K562 (cell line): ENCODE measurements around the gene SRPK1. TPM values are rescaled to one million over a fixed set of nuclear protein-coding genes. Genes with fewer than 3 reads are reported as not detected.
"Not testable (repeated sequence)": the region's sequence is repeated elsewhere in the genome, so short reads cannot be mapped to it uniquely, and the experiment has no call there.

Source experiments
- ATAC-seq: fragments of 200-7000 bp; cut with Tn5 transposase; 3 replicates; pipeline ENCODE4 v1.9.1; 2020; ENCODE audit warnings: moderate library complexity
- BruUV-seq: library from RNA; stranded (reverse); fragments of 400-500 nt; replicated peaks from 2 replicates; lab custom pipeline; 2021; lab: Mats Ljungman, UMichigan
- CTCF ChIA-PET: fragments of 300-600 bp; formaldehyde crosslinking; extraction: SDS; loops from one replicate; lab custom pipeline; 2021; ENCODE audit warnings: low intra/inter-chr PET ratio; lab: Yijun Ruan, JAX
- POLR2A ChIA-PET: fragments of 300-600, 350-650 bp; sonication (Branson Sonifier 250); formaldehyde crosslinking; extraction: SDS; loops from one replicate; lab custom pipeline; 2021; ENCODE audit warnings: antibody characterized with exemption, inconsistent platforms; lab: Yijun Ruan, JAX
- DNase-seq, 4 experiments: peaks; one replicate each; pipeline versions ENCODE4 v3.0.0 to v3.0.0-alpha.2; 2011 to 2018; ENCODE audit warnings: low spot score in 3 of 4, mixed read lengths in 3 of 4; ENCODE audit errors: extremely low read depth in 1 of 4
- FAIRE-seq: peaks from 2 replicates; lab custom pipeline; 2011; peaks lifted over from hg19 to GRCh38; lab: Jason Lieb, UNC
- H2AFZ ChIP-seq: 2 replicates; pipeline ENCODE4 v1.6.0; 2011; ENCODE audit warnings: low read depth, low read length, control low read depth, inconsistent platforms
- H3K27ac ChIP-seq: fragments of 200-600 bp; 3 replicates; pipeline ENCODE4 v1.8.0; 2011; ENCODE audit warnings: low read depth, mild to moderate bottlenecking, control low read depth, inconsistent platforms, low read length, moderate library complexity, mixed read lengths; ENCODE audit errors: extremely low read depth
- H3K27me3 ChIP-seq, 2 experiments: fragments of 300-600 bp in 1 of 2; 2 replicates in 1 of 2; 3 replicates in 1 of 2; pipeline versions ENCODE4 v1.6.0 to v1.8.0; 2011; ENCODE audit warnings: inconsistent platforms in 2 of 2, low read length in 2 of 2, mild to moderate bottlenecking in 1 of 2, mixed read lengths in 1 of 2, moderate library complexity in 1 of 2; ENCODE audit not compliant: control insufficient read depth in 2 of 2, insufficient read depth in 2 of 2
- H3K36me3 ChIP-seq: fragments of 300-600 bp; 3 replicates; pipeline ENCODE4 v1.8.0; 2011; ENCODE audit warnings: mild to moderate bottlenecking, low read length, inconsistent platforms; ENCODE audit not compliant: control insufficient read depth, insufficient read depth
- H3K4me1 ChIP-seq, 2 experiments: fragments of 200-600 bp in 1 of 2; replicated peaks in 1 of 2; 2 replicates in 1 of 2; 3 replicates in 1 of 2; pipeline versions ENCODE4 v1.5.1 to v1.8.0; 2011; ENCODE audit warnings: inconsistent platforms in 2 of 2, low read length in 2 of 2, mild to moderate bottlenecking in 1 of 2, mixed read lengths in 1 of 2, moderate library complexity in 1 of 2; ENCODE audit not compliant: control insufficient read depth in 2 of 2, insufficient read depth in 2 of 2
- H3K4me2 ChIP-seq: 2 replicates; pipeline ENCODE4 v1.6.1; 2011; ENCODE audit warnings: low read length, control low read depth, inconsistent platforms, mixed read lengths; ENCODE audit not compliant: insufficient read depth
- H3K4me3 ChIP-seq: fragments of 200-600 bp; sonication (generic), shearing (Covaris generic); 2 replicates; pipeline ENCODE4 v1.5.1; 2016; ENCODE audit warnings: control low read depth, inconsistent platforms
- H3K79me2 ChIP-seq: fragments of 200-600 bp; 3 replicates; pipeline ENCODE4 v1.8.0; 2011; ENCODE audit warnings: low read length, inconsistent platforms; ENCODE audit not compliant: control insufficient read depth, insufficient read depth
- H3K9ac ChIP-seq, 2 experiments: 2 replicates each; pipeline versions ENCODE4 v1.6.0 to v1.6.1; 2011; ENCODE audit warnings: low read depth in 2 of 2, low read length in 2 of 2, control low read depth in 1 of 2, inconsistent platforms in 1 of 2, mild to moderate bottlenecking in 1 of 2, mixed read lengths in 1 of 2; ENCODE audit not compliant: insufficient read depth in 1 of 2
- H3K9me1 ChIP-seq: one replicate; pipeline ENCODE4 v1.6.0; 2011; ENCODE audit warnings: inconsistent platforms, mild to moderate bottlenecking, low read length, moderate library complexity; ENCODE audit not compliant: control insufficient read depth, insufficient read depth
- H3K9me3 ChIP-seq: replicated peaks from 2 replicates; pipeline ENCODE4 v1.5.1; 2011; ENCODE audit warnings: low read depth, low read length, inconsistent platforms; ENCODE audit not compliant: control insufficient read depth, insufficient read depth
- H4K20me1 ChIP-seq: replicated peaks from 2 replicates; pipeline ENCODE4 v1.6.1; 2011; ENCODE audit warnings: low read length, inconsistent platforms, mixed read lengths; ENCODE audit not compliant: control insufficient read depth, insufficient read depth
- FOS ChIP-seq: IDR thresholded peaks from 3 replicates; pipeline ENCODE4 v1.6.1; 2011; ENCODE audit not compliant: insufficient read length; ENCODE audit errors: extremely low read depth
- GATAD2B ChIP-seq: fragments of 450-650 bp; IDR thresholded peaks from 2 replicates; pipeline ENCODE4 v1.6.1; 2017; ENCODE audit warnings: mild to moderate bottlenecking, borderline replicate concordance
- HIVEP1 ChIP-seq: fragments of 250-450 bp; sonication (Bioruptor Pico); IDR thresholded peaks from 2 replicates; pipeline ENCODE4 v1.4.0; 2020; ENCODE audit warnings: mild to moderate bottlenecking
- MCM7 ChIP-seq, 2 experiments: fragments of 450-650 bp; IDR thresholded peaks; 2 replicates each; pipeline ENCODE4 v1.6.1; 2016 to 2018
- NEUROD1 ChIP-seq: fragments of 150-350 bp; IDR thresholded peaks from 2 replicates; pipeline ENCODE4 v1.6.1; 2014; ENCODE audit warnings: borderline replicate concordance, low read length, low read depth; ENCODE audit not compliant: partially characterized antibody
- PML ChIP-seq: IDR thresholded peaks from 2 replicates; pipeline ENCODE4 v1.6.1; 2012; ENCODE audit warnings: low read length, inconsistent platforms
- SMARCA5 ChIP-seq: fragments of 450-650 bp; IDR thresholded peaks from 2 replicates; pipeline ENCODE4 v1.6.1; 2016
- ZFPM2 ChIP-seq: fragments of 250-450 bp; sonication (Bioruptor Pico); IDR thresholded peaks from 2 replicates; pipeline ENCODE4 v1.5.1; 2022; ENCODE audit warnings: mild to moderate bottlenecking
- ZNF121 ChIP-seq: sonication (generic); formaldehyde crosslinking; conservative IDR thresholded peaks from 2 replicates; pipeline ENCODE4 v1.8.0; 2022; ENCODE audit warnings: missing genetic modification reagents
- ZNF24 ChIP-seq: fragments of 450-650 bp; IDR thresholded peaks from 2 replicates; pipeline ENCODE4 v1.6.1; 2016
- ZNF644 ChIP-seq: fragments of 200-800 bp; sonication (Bioruptor generic); IDR thresholded peaks from 2 replicates; pipeline ENCODE4 v1.6.1; 2016; ENCODE audit warnings: low read depth, missing genetic modification characterization, missing compliant biosample characterization
- ZNF707 ChIP-seq: fragments of 250-450 bp; sonication (Bioruptor Pico); conservative IDR thresholded peaks from 2 replicates; pipeline ENCODE4 v1.8.0; 2022; ENCODE audit warnings: inconsistent platforms, mild to moderate bottlenecking, moderate library complexity
- ZNF740 ChIP-seq, 3 experiments: fragments of 200-800 bp in 1 of 3; sonication (Bioruptor generic) in 1 of 3; sonication (generic) in 1 of 3; formaldehyde crosslinking in 1 of 3; IDR thresholded peaks; 2 replicates each; pipeline versions ENCODE4 v1.6.1 to v1.8.0; 2016 to 2022; ENCODE audit warnings: mild to moderate bottlenecking in 2 of 3, missing compliant biosample characterization in 2 of 3, missing genetic modification characterization in 2 of 3, missing genetic modification reagents in 1 of 3
- ZNF77 ChIP-seq: fragments of 250-450 bp; sonication (Bioruptor Pico); IDR thresholded peaks from 2 replicates; pipeline ENCODE4 v1.5.0; 2020
- ZNF830 ChIP-seq: fragments of 250-450 bp; sonication (Bioruptor Pico); IDR thresholded peaks from 2 replicates; pipeline ENCODE4 v1.5.0; 2021; ENCODE audit warnings: mild to moderate bottlenecking
- WGBS: fragments of 100-300 bp; shearing (Covaris generic); methylation state at CpG from one replicate; pipeline ENCODE4 v1.1.6; 2016; ENCODE audit warnings: low coverage, mixed read lengths; ENCODE audit not compliant: insufficient coverage; ENCODE audit errors: missing lambda C conversion rate; 5-methylcytosine and 5-hydroxymethylcytosine counted together
- in situ Hi-C: fragments of 300-500 bp; cut with MboI; formaldehyde crosslinking; loops from 4 replicates; pipeline ENCODE4 v1.15.0; 2018; ENCODE audit warnings: inconsistent platforms, mixed read lengths
- intact Hi-C: fragments of 100-400 bp; cut with micrococcal nuclease; formaldehyde crosslinking; loops from 2 replicates; pipeline ENCODE4 v1.14.2; 2022
- polyA plus RNA-seq, 8 experiments: library from polyadenylated mRNA; depleted of rRNA in 4 of 8; stranded (reverse) in 5 of 8; unstranded in 3 of 8; fragments of >200 nt; fragmentation: Nextera tagmentation in 2 of 8; fragmentation: Illumina TruSeq in 1 of 8; extraction: Ambion mirVana in 2 of 8; extraction: Trizol in 1 of 8; gene quantifications; 2 replicates each; pipeline versions ENCODE4 v1.2.1 to v1.2.3, GENCODE V29; 2011 to 2014; ENCODE audit warnings: inconsistent platforms in 1 of 8, missing spikeins in 1 of 8
- total RNA-seq, 7 experiments: library from RNA; depleted of rRNA in 6 of 7; stranded (reverse); fragments of >200 nt in 6 of 7; fragmentation: Illumina TruSeq in 2 of 7; extraction: Trizol in 2 of 7; gene quantifications; 2 replicates each; pipeline versions ENCODE4 v1.2.1 to v1.2.3, GENCODE V29; 2011 to 2021; ENCODE audit warnings: low replicate concordance in 1 of 7

The SRPK1 gene
- total and polyA plus RNA-seq, 9 of the 15 experiments (the other 6 are each of a cell fraction or from before 2014, with no cell fraction given) = 99.6 to 185 (median 159) TPM

DNA sequence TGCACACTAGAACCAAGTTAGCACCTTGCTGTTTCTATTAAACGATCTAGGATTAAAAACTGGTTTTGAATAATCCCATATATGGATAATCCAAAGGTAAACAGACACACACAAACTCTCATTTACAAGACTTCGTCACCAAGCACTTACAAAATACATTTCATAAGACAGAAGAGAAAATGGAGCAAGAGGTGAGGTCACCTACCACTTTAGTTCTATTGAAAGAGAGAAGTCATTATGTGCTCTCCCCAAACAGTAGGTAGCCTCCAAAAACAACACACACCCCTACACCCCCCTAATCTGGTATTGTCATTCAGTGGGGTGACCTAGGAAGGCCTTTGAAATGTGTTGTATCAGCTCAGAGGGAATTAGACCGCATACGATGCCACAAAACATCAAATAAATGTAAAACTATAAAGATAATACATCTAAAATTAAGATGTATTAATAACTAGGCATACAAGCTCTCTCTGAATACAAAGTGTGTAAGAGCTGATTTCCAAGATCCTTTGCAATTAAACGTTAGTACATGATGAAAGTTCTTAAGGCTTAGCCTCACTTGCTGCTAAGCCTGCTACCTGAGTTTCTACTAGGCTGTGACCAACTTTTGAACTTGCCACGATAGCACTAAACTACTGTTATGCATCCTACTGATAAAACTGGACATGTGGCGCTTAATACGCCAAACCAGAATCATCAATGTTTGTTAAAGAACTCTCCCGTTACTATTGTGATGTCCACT is 1.6 kb downstream of the SRPK1 start (continued):
- TF ChIP-seq NEUROD1 (no peak), HIVEP1 (CRISPR knock-in tag) (no peak)

DNA sequence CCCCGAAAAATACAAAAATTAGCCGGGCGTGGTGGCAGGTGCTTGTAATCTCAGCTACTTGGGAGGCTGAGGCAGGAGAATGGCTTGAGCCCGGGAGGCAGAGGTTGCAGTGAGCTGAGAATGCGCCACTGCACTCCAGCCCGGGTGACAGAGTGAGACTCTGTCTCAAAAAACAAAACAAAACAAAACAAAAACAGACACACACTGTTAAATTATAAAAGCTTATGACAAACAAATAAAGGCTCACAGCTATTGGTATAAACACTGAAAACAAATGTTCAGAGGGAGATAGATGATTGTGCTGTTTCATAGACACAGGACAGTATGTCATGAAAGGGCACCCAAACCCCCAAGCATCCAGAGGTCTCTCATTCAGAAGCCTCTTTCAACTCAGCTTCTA is 4.0 kb downstream of the SRPK1 start:
- H3K27me3 ChIP-seq, H3K9me1 ChIP-seq, BruUV-seq, in situ Hi-C loops, H3K9me3 ChIP-seq, H2AFZ ChIP-seq, CTCF ChIA-PET, DNase-seq, ATAC-seq, H3K27ac ChIP-seq, FAIRE-seq, H3K9ac ChIP-seq, H3K4me3 ChIP-seq, H3K4me2 ChIP-seq, H3K4me1 ChIP-seq, intact Hi-C loops: not testable (repeated sequence)
- WGBS = 94% methylated on average over 6 of the region's 6 CpGs
- peaks cover 97% of the 10 kb centered on the region for H3K79me2 ChIP-seq
- H3K36me3 ChIP-seq = peaks cover 75% of the 10 kb centered on the region
- POLR2A ChIA-PET = interaction anchor here (0.6 to 1.8 kb wide), 6 partner anchors 9 to 170 kb away, joined by 3 to 9 read pairs (median 4); partner anchors contain the start of gene MAPK14
- peaks cover 16% of the 10 kb centered on the region for H4K20me1 ChIP-seq

DNA sequence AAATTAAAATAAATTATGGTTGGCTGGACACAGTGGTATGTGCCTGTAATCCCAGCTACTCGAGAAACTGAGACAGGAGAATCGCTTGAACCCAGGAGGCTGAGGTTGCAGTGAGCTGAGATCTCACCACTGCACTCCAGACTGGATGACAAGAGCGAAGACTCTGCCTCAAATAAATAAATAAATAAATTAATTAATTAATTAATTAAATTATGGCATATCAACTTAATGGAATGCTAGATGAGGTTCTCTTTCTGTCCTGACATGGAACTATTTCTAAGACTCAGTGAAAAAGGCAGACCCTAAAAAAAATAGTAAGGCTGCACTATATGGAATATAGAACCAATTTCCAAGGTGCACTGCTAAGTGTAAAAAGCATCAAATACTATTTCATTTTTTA is 4.8 kb downstream of the SRPK1 start:
- intact Hi-C loops = no loop called here
- H3K27ac ChIP-seq = no peak overlapping the region
- CTCF ChIA-PET = no interaction called here
- TF ChIP-seq MCM7 (IDR thresholded peaks at IDR 0.05) (no peak), ZNF24 (no peak), SMARCA5 (no peak), PML (no peak), GATAD2B (no peak), ZNF830 (no peak), ZNF121 (CRISPR knock-in tag) (no peak), FOS (no peak), ZNF740 (CRISPR knock-in tag; IDR thresholded peaks at IDR 0.05) (no peak), ZNF740 (tag; IDR thresholded peaks at IDR 0.05) (no peak), ZFPM2 (CRISPR knock-in tag) (no peak), ZNF644 (tag) (no peak), ZNF77 (CRISPR knock-in tag) (no peak), ZNF707 (CRISPR knock-in tag) (no peak)

More for the DNA sequence above, 4.8 kb downstream of the SRPK1 start:
- no peak for ATAC-seq
- Histone ChIP-seq H2AFZ (no peak overlapping the region), H3K4me3 (no peak overlapping the region), H3K79me2 (peaks cover 97% of the 10 kb centered on the region), H3K9me3 (peaks cover 11% of the 10 kb centered on the region), H4K20me1 (peaks cover 16% of the 10 kb centered on the region), H3K9me1 (no peaks in the 10 kb centered on the region), H3K27me3 (no peaks in the 10 kb centered on the region), H3K4me2 (no peak overlapping the region), H3K36me3 (peaks cover 83% of the 10 kb centered on the region), H3K4me1 (peaks cover 9 to 10% of the 10 kb centered on the region in 2 experiments; a peak in 4 of 5 replicates), H3K9ac (no peak overlapping the region)
- 91% methylated on average over 3 of the region's 3 CpGs for WGBS
- no peak for DNase-seq
- BruUV-seq = no TSS peak
- no peak for FAIRE-seq
- POLR2A ChIA-PET = interaction anchor here (0.6 to 1.8 kb wide), 3 partner anchors 8 to 80 kb away, joined by 3 to 9 read pairs (median 6); no protein-coding TSS in a partner anchor
- in situ Hi-C loops = no loop called here
